Erythroblast (primary cell): Measurements from ENCODE around the gene SLC16A9.

Experiments
- GATA1 ChIP-seq: IDR thresholded peaks from 2 replicates; pipeline ENCODE4 v1.6.1; 2011; ENCODE audit warnings: low read depth, mild to moderate bottlenecking, control low read depth, low read length, moderate library complexity
- POLR2A ChIP-seq: IDR thresholded peaks from 2 replicates; pipeline ENCODE4 v1.6.1; 2011; ENCODE audit warnings: mild to moderate bottlenecking, low read length

DNA sequence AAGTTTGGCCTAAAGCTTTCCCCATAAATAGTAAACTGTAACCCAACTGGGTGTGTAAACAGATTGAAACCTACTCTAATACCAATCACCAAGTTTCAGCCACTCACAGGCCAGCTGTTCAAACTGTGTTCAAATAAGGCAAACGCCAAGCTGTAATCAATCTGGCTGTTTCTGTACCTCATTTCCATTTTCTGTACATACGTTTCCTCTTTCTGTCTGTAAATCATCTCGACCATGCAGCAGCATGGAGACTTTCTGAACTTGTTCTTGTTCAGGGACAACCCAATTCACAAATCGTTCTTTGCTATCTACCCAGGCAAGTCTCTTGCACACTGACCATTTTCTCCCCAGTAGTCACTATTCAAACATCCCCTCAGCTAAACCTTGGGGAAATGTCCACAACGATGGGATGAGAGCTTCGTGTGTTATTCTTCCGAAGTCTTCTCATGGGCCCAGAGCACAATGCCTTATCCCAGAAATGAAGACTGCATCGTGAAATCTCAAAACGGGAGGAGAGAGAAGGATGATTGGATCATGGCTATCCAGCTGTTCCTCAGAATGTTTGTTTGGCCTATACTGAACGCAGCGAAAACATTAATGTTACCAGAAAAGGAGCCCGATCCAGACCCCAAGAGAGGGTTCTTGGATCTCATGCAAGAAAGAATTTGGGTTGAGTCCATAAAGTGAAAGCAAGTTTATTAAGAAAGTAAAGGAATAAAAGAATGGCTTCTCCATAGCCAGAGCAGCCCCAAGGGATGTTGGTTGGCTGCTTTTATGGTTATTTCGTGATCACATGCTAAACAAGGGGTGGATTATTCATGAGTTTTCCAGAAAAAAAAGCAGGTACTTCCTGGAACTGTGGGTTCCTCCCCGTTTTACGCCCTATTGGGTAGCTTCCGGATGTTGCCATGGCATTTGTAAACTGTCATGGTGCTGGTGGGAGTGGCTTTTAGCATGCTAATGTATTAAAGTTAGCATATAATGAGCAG is 86.2 kb downstream of the SLC16A9 start:
- TF ChIP-seq POLR2A (no peak), GATA1 (no peak)
